Right lobe of liver (tissue), 4 donors: ENCODE data around the gene FGF5.

Source experiments
- CTCF ChIP-seq, 4 donors: fragments of 200-600 bp in 3 of 4; fragments of 450-650 bp in 1 of 4; IDR thresholded peaks; one replicate each; pipeline versions ENCODE4 v1.5.1 to v1.8.0; 2016 to 2022; ENCODE audit warnings: antibody characterized with exemption in 4 of 4, mild to moderate bottlenecking in 2 of 4
- POLR2A ChIP-seq: fragments of 450-650 bp; IDR thresholded peaks from one replicate; pipeline ENCODE4 v1.6.1; 2017; ENCODE audit warnings: antibody characterized with exemption, mild to moderate bottlenecking
- donor health status: DM: no; HTN: no; CAD: no.
- donor health status: DM: no; HTN: no; CAD: no.
- donor health status: DM: no; HTN: yes; CAD: no.

DNA sequence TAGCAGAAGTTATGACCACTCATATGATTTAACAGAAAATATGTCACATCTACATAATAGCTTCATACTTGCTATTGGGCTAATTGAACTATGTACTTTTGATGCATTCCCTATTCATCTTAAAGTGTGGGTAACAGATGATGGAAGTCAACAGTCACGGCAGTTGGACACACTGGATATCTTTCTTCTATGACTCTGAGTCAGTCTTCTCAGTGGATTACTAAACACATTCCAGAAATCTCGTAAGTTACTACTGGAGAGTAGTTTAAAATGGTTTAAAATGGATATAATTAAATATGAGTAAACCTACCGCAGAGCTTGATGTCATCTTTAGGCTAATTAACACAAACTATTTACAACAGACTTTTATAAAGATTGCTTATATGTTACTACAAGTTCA, 39.0 kb downstream of the FGF5 start:
- TF ChIP-seq POLR2A (no peak), CTCF (IDR thresholded peaks at IDR 0.05) (no peak)
